ENCODE results near the gene CROCC.

The CROCC gene

DNA sequence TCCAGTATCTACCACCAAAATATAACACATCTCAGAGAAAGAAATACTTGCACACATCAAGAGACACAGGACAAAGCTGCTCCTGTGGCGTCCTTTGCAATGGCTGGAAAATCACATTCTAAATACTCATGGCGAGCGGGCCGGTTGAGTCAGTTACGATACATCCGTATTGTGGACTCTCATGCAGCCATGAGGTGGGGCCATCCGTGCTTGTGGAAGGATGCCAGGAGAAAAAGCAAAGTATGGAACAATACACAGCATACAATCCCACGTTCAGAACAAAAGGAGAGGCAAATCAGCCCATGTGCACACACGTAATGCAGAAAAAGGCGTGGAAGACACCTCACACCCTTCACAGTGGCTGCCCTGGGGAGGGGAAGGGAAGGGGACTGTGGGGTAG is 76.9 kb downstream of the CROCC start:
- Mint-ChIP-seq H3K27ac (ENCODE audit: low read depth) (no peak overlapping the region), H3K4me1 (no peaks in the 10 kb centered on the region), H3K27me3 (no peaks in the 10 kb centered on the region), H3K4me3 (no peak overlapping the region), H3K9me3 (no peaks in the 10 kb centered on the region), H3K36me3 (ENCODE audit: insufficient read depth) (peaks cover 31% of the 10 kb centered on the region)
- ATAC-seq (replicated peaks; ENCODE audit: extremely low read depth, poor library complexity, severe bottlenecking), result no peak
- DNase-seq (ENCODE audit: low spot score in 2 of 2), result no peak

DNA sequence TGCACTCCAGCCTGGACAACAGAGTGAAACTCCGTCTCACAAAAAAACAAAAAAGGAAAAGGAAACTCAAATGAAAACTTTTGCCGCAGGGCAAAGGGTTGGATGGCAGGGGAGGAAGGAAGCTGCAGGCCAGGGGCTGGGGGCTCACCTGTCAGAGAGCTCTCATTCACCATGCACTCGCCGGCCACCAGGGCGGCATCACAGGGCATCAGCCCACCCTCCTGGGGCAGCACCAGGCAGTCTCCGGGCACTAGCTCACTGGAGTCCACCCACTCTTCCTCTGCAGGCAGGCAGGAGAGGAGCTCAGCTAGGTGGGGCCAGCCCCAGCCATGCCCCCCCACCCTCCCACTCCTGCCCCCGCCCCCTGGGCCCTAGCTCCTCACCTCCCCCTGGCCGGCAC is 78.1 kb downstream of the CROCC start:
- H3K36me3 Mint-ChIP-seq (ENCODE audit: insufficient read depth), result peaks cover 36% of the 10 kb centered on the region

DNA sequence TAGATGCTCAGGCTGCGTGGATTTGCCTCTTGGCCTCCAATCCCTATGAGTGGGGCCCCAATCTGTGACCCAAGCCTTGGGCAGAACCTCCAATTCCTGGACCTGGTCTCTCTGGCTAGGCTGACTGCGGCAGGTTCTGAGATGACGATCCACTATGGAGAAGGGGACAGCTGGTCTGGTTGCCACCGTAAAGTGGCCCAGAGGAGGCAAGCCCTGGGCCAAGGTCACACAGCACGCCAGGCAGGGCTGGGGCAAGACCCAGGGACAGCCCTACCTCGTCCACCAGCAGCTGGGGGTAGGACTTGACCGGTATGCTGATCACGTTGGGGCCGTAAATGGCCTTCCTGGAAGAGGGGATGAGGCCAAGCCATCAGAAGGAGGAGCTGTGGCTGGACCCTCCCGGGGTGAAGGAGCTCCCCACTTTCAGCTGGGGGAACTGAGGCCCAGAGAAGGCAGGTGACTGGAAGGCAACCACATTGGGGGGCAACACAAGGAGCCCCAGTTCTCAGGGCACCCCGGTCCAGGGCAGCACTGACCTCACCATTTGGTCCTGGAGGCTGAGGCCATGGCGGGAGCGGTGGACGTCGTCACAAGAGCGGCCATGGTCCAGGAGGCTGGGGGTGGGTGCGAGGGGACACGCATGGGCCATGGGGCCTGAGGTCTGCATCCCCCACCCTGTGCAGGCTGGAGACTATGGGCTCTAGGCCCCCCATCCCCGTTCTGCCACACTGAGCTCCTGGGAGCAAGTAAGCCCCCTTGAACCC is 80.2 kb downstream of the CROCC start:
- DNase-seq (ENCODE audit: low spot score in 2 of 2), result no peak
- Mint-ChIP-seq H3K4me3 (no peak overlapping the region), H3K4me1 (no peaks in the 10 kb centered on the region), H3K9me3 (no peaks in the 10 kb centered on the region), H3K27me3 (no peaks in the 10 kb centered on the region), H3K36me3 (ENCODE audit: insufficient read depth) (peaks cover 35% of the 10 kb centered on the region), H3K27ac (ENCODE audit: low read depth) (no peak overlapping the region)
- ATAC-seq (replicated peaks; ENCODE audit: extremely low read depth, poor library complexity, severe bottlenecking), result no peak

More for the DNA sequence above, 78.1 kb downstream of the CROCC start:
- Mint-ChIP-seq H3K4me1 (no peaks in the 10 kb centered on the region), H3K4me3 (no peak overlapping the region), H3K9me3 (no peaks in the 10 kb centered on the region), H3K27me3 (no peaks in the 10 kb centered on the region), H3K27ac (ENCODE audit: low read depth) (no peak overlapping the region)
- DNase-seq (ENCODE audit: low spot score in 2 of 2), result no peak
- no peak for ATAC-seq (replicated peaks; ENCODE audit: extremely low read depth, poor library complexity, severe bottlenecking)

DNA sequence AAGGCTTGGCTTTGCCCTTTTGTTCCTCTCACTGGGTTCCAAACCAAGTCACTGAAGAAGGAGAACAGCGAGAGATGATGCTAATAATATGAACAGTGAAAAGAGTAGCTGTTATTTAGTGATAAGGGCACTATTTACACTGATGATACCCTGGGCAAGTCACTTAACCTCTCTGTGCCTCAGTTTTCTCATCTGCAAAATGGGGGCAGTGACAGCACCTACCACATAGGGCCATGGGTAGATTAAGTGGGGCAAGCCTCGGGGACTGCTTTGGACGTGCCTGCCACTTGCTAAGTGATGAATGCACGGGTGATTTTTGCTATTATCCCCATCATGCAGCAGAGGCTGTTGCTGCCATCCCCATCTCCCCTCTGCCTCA is 80.8 kb downstream of the CROCC start:
- DNase-seq (ENCODE audit: low spot score in 2 of 2) (no peak), ATAC-seq (replicated peaks; ENCODE audit: extremely low read depth, poor library complexity, severe bottlenecking) (no peak)
- Mint-ChIP-seq H3K27me3 (no peaks in the 10 kb centered on the region), H3K4me1 (no peaks in the 10 kb centered on the region), H3K27ac (ENCODE audit: low read depth) (no peak overlapping the region), H3K9me3 (no peaks in the 10 kb centered on the region), H3K36me3 (ENCODE audit: insufficient read depth) (peaks cover 33% of the 10 kb centered on the region), H3K4me3 (no peak overlapping the region)

DNA sequence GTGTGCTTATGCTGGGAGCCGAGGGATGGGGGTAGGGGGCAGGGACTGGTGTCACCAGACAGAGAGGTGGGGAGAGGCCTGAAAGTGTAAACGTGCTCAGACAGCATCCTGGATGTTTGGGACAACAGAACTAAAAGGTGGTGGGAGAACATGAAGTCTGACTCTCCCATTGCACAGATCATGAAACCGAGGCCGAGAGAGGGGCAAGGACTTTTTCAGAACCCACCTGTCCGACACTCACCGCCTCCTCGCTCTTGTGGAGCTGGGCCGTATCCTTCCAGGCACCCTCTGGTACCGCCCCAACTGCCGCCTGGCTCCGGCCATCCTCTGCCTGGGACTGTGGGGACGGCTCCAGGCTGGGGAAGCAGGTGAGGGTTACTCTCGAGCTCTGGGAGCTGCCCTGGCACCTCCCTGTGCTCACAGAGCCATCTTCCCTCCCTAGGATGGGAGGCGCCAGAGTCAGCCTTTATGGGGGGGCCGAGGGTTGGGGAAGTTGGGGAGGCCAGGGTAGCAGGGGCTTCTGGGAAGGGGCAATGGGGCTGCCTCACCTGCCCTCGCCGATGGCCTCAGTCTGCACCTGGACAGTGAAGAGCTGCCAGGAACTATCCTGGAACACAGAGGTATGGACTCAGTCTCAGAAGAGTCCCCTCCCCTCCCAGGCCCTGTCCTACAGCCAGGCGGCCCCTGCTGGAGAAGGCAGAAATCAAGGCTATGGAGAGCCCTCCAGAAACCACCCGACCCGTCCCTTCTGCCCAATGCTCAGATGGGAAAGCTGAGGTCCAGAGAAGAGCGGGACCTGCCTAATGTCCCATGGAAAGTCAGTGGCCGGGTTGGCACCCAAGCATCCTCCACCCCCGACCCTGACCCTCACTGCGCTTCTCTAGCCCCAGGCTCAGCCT is 83.0 kb downstream of the CROCC start:
- Mint-ChIP-seq H3K4me1 (no peaks in the 10 kb centered on the region), H3K9me3 (no peaks in the 10 kb centered on the region), H3K27ac (ENCODE audit: low read depth) (no peak overlapping the region), H3K27me3 (no peaks in the 10 kb centered on the region), H3K36me3 (ENCODE audit: insufficient read depth) (peaks cover 21% of the 10 kb centered on the region), H3K4me3 (no peak overlapping the region)
- DNase-seq (ENCODE audit: low spot score in 2 of 2), result no peak
- no peak for ATAC-seq (replicated peaks; ENCODE audit: extremely low read depth, poor library complexity, severe bottlenecking)

DNA sequence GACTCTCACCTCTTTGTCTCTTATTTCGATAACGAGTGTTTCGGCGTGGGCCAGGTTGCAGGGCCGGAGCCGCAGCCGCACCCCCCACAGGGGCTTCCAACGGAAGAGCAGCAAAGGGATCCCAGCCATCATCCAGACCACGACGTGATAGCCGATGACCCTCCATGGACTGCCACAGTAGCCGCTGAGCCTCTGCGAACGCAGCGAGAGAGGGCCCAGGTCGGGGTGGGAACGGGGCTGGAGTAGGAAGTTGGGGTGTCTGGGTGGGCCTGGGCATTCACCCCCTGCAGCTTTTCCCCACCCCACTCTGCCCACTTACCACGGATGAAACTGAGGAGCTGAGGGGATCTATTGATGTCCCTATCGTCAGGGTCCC is 83.6 kb downstream of the CROCC start:
- no peak for DNase-seq (ENCODE audit: low spot score in 2 of 2)

DNA sequence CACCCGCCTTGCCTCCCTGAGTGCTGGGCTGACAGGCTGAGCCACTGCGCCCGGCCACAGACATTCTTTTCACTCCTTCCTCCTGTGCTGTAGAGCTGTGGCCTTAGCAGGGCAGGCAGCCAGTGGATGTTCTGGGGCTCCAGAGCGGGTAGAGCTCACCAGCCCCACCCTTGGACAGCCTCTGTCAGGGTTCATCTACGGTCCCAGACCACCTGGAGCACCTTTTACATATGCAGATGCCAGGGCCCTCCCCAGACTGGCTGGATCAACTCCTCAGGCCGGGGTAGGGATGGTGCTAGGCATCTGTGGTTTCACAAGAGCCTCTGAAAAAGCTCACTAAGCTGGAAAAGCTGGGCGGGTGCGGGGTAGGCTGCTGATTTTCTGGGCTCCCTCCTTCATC is 85.4 kb downstream of the CROCC start:
- no peaks in the 10 kb centered on the region for H3K27me3 Mint-ChIP-seq
- peaks cover 15% of the 10 kb centered on the region for H3K36me3 Mint-ChIP-seq (ENCODE audit: insufficient read depth)
- H3K4me1 Mint-ChIP-seq, result peaks cover 11% of the 10 kb centered on the region
- H3K27ac Mint-ChIP-seq (ENCODE audit: low read depth), result no peak overlapping the region
- H3K4me3 Mint-ChIP-seq, result no peak overlapping the region
- no peak for ATAC-seq (replicated peaks; ENCODE audit: extremely low read depth, poor library complexity, severe bottlenecking)
- H3K9me3 Mint-ChIP-seq, result no peaks in the 10 kb centered on the region
- DNase-seq (ENCODE audit: low spot score in 2 of 2), result no peak

More for the DNA sequence above, 83.6 kb downstream of the CROCC start:
- Mint-ChIP-seq H3K27ac (ENCODE audit: low read depth) (no peak overlapping the region), H3K9me3 (no peaks in the 10 kb centered on the region), H3K36me3 (ENCODE audit: insufficient read depth) (peaks cover 21% of the 10 kb centered on the region), H3K4me1 (peaks cover 4% of the 10 kb centered on the region), H3K4me3 (no peak overlapping the region), H3K27me3 (no peaks in the 10 kb centered on the region)
- no peak for ATAC-seq (replicated peaks; ENCODE audit: extremely low read depth, poor library complexity, severe bottlenecking)

DNA sequence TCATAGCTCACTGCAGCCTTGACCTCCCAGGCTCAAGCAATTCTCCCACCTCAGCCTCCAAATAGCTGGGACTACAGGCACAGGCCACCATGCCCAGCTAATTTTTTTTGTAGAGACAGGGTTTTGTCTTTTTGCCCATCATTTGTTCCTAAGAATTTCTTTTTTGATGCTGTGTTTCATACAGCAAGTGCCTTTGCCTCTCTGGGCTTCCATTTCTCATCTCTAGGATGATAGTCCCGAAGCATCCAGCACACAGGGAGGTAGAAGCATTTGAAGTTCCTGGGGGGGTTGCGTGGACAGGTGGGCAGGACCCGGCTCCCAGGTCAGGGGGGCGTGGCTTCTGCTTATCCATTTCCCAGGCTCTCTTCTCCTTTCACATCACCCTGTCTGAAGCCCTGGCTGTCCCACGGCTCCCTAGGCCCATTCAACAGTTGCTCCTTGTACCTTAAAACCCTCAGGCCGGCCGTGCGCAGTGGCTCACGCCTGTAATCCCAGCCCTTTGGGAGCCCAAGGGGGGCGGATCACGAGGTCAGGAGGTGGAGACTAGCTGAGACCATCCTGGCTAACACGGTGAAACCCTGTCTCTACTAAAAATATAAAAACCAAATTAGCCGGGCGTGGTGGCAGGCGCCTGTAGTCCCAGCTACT is 86.6 kb downstream of the CROCC start:
- peaks cover 16% of the 10 kb centered on the region for H3K4me1 Mint-ChIP-seq
- no peak overlapping the region for H3K27ac Mint-ChIP-seq (ENCODE audit: low read depth)
- DNase-seq (ENCODE audit: low spot score in 2 of 2) (no peak), ATAC-seq (replicated peaks; ENCODE audit: extremely low read depth, poor library complexity, severe bottlenecking) (no peak)
- no peak overlapping the region for H3K4me3 Mint-ChIP-seq
- H3K9me3 Mint-ChIP-seq, result no peaks in the 10 kb centered on the region
- H3K27me3 Mint-ChIP-seq, result no peaks in the 10 kb centered on the region
- peaks cover 15% of the 10 kb centered on the region for H3K36me3 Mint-ChIP-seq (ENCODE audit: insufficient read depth)

DNA sequence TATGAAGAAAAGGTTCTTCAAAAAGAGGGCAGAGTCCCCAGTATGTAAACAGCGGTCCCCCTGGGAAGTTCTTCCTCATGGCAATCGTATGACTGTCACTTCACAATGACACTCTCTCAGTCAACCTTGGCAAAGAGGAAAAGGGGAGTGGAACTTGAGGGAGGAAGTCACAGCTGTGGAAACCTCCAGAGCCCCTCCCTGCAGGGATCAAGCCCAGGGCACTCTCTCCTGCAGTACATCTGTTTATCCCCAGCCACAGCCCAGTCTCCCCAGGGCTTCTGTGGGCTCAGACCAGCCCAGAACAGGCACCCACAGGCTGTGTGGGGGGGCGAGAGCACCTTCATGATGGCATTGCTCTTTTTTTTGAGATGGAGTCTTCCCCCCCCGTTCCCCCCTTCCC is 88.0 kb downstream of the CROCC start:
- peaks cover 7% of the 10 kb centered on the region for H3K36me3 Mint-ChIP-seq (ENCODE audit: insufficient read depth)
- no peaks in the 10 kb centered on the region for H3K27me3 Mint-ChIP-seq
- DNase-seq (ENCODE audit: low spot score in 2 of 2) (no peak), ATAC-seq (replicated peaks; ENCODE audit: extremely low read depth, poor library complexity, severe bottlenecking) (no peak)
- no peaks in the 10 kb centered on the region for H3K9me3 Mint-ChIP-seq
- H3K4me1 Mint-ChIP-seq, result peaks cover 16% of the 10 kb centered on the region
- H3K4me3 Mint-ChIP-seq, result peak overlapping the region; percentile 23
- no peak overlapping the region for H3K27ac Mint-ChIP-seq (ENCODE audit: low read depth)

DNA sequence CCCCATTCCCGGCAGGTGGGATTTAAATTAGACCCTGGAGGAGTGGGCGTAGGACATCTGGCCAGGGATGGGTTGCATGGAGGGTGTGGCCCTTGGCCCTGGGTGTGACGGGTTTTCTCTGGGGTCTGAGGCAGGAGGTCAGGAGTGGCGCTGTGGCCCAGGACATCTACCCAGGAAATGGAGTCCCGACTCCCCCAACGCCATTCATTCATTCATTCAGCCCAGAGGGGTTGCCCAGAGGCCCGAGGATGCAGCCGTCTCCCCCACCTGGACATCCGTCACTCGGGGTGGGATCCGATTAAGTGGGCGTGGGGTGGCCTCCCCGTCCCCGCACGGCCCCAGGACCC is 89.3 kb downstream of the CROCC start:
- Mint-ChIP-seq H3K36me3 (ENCODE audit: insufficient read depth) (peaks cover 5% of the 10 kb centered on the region), H3K4me1 (peaks cover 16% of the 10 kb centered on the region), H3K27me3 (no peaks in the 10 kb centered on the region), H3K4me3 (peak overlapping the region; percentile 81), H3K9me3 (no peaks in the 10 kb centered on the region), H3K27ac (ENCODE audit: low read depth) (no peak overlapping the region)
- ATAC-seq (replicated peaks; ENCODE audit: extremely low read depth, poor library complexity, severe bottlenecking) (no peak), DNase-seq (ENCODE audit: low spot score in 2 of 2) (no peak)

DNA sequence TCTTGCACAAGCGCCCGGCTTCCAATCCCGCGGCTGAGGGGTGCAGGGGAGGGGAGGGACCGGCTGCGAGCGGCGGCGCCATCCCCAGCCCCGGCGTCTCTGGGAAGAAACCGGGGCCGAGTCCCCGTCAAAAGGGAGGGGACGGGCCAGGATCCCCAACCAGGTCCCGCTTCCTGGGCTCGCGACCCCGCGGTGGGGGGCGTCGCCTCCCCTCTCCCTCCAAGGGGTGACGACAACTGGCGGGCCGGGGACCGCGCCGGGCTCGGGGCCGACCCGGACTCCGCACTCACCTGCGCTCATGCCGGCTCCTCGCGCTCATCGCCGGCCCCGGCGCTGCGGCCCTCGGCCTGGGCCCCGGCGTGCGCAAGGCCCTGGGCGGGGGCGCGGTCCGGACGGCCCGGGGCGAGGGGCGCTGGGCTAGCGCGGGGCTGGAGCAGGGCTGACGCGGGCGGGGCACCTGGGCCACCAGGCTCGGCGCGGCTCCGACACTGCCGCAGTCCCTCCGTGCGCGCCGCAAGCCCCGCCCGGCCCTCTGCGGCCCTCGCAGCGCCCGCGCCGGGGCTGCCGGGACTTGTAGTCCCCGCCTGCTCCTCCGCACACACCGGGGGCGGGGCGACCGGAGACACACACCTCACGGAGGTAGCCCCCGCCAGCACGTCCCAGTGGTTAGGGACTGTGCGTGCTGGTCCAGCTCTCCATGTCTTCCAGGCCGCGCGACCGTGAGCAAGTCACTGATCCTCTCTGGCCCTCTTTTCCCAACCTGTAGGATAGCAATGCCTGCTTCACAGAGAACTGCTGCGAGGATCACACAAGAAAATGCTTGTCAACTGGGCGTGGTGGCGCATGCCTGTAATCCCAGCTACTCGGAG is 89.9 kb downstream of the CROCC start, which contains the start of gene ATP13A2:
Gene ATP13A2 (minus strand): TSS at position 490 of the 869 bp plus-strand sequence. CDS start 190 bp downstream, at position 300.
- H3K27ac Mint-ChIP-seq (ENCODE audit: low read depth), result no peak within 1 kb of the TSS
- peaks cover 16% of the 10 kb centered on the region for H3K4me1 Mint-ChIP-seq
- ATAC-seq (replicated peaks; ENCODE audit: extremely low read depth, poor library complexity, severe bottlenecking), result peak; percentile 99
- H3K27me3 Mint-ChIP-seq, result no peaks in the 10 kb centered on the region
- H3K4me3 Mint-ChIP-seq, result peak within 1 kb of the TSS; percentile 81
- peak; percentile 53 to 67 for DNase-seq (ENCODE audit: low spot score in 2 of 2)
- no peaks in the 10 kb centered on the region for H3K9me3 Mint-ChIP-seq
- H3K36me3 Mint-ChIP-seq (ENCODE audit: insufficient read depth), result peaks cover 6% of the 10 kb centered on the region
